ENCODE results near the gene ADAM22.

ADAM22 gene

GRCh38 chr7:88219781-88220747, 286.0 kb downstream of the ADAM22 start, which contains the start of gene SRI:
Gene SRI (minus strand): TSS chr7:88220038. CDS start chr7:88220026, 12 bp downstream.
- peak; percentile 82 for DNase-seq

DNA sequence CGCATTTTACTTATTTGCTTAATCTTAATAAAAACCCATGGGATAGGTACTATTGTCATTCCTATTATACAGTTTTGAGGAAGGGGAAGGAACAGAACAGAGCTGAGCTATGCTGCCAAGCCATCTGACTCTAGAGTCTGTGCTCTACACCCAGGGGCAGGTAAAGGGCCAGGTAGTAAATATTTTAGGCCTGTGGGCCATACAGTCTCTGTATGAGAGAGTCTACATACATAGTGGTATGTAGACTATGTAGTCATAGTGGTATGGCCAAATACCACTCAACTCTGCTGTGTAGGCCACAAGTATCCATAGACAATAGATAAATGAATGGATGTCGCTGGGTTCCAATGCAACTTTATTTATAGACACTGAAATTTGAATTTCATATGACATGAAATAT, 289.2 kb downstream of the ADAM22 start:
- no peak for DNase-seq

GRCh38 chr7:88224601-88225275, 290.7 kb downstream of the ADAM22 start:
- DNase-seq, result no peak

DNA sequence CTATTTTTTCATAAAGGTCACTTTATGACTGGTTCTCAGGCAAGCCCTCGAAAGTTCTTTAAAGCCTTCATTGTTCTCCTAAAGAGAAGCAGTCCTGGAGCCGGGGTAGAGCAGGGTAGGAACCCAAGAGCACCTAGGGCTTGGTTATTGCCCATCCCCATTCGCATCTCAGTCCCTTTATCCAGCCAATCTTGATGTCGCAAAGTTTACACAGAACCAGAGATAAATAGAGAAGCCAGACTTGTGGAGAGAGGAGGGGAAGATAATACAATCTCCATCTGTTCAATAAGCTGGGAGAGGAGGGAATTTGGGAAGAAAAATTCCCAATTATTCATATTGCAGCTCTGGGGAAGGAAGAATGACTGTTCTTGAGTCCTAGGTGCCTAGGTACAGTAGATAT, 292.1 kb downstream of the ADAM22 start:
- no peak for DNase-seq

- DNase-seq, result no peak
These were observed 292.9 kb downstream of the ADAM22 start for GRCh38 chr7:88226886-88227516.

DNA sequence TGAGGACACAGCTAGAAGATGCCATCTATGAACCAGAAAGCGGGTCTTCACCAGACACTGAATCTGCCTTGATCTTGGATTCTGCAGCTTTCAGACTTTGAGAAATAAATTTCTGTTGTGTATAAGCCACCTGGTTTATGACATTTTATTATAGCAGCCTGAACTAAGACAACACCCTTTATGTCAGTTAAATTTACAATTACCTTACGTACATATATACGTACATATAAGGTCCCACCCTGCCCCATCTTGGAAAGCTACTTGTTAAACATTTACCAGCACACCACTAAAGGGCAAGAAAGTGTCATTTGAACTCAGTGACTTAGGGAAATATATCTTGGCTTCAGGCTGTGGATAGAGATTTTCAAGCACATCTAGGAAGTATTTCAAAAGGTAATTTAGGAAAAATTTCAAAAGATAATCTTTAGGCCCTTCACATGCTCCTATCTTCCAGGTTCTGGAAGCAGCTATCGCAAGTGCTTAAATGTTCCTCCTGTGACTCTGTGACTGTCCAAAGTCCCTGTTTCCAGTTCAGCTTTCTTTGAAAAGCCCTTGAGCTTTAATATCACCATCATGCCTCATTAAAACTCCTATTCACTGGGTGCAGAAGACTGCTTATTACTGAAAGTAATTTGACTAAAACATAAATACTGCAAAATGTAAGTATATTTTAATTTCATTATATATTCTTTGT, 295.4 kb downstream of the ADAM22 start:
- DNase-seq, result no peak

DNA sequence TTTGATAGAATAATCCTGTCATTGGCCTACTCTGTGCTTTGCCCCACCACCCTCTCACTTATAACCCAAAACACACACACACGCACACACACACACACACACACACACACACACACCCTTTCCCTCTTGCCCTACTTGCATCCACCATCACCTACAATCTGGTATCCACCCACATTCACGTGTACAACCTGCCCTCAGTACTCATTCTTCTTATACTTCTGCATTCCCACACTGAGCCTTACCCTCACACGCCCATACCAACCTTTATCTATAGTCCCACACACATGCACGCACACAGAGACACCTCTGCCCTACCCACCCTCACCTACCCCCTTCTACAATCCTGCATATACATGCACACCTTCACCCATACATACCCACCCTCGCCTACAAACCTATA, 296.6 kb downstream of the ADAM22 start:
- no peak for DNase-seq

- DNase-seq, result no peak
These were observed 299.8 kb downstream of the ADAM22 start for GRCh38 chr7:88233828-88234227.

GRCh38 chr7:88239852-88240251, 305.8 kb downstream of the ADAM22 start:
- no peak for DNase-seq

- DNase-seq, result peak; percentile 57
These were observed 309.4 kb downstream of the ADAM22 start for GRCh38 chr7:88243345-88243909.

- no peak for DNase-seq
These were observed 310.2 kb downstream of the ADAM22 start for GRCh38 chr7:88244258-88244657.
